Peyer's patch (tissue), 4 donors: ENCODE measurements around the gene STK36.

Experiments
- POLR2A ChIP-seq, 2 donors: fragments of 450-650 bp; IDR thresholded peaks; one replicate each; pipeline ENCODE4 v1.5.1; 2017; ENCODE audit warnings: antibody characterized with exemption in 2 of 2, mild to moderate bottlenecking in 2 of 2, moderate library complexity in 2 of 2
- TF ChIP-seq, protein P1 (sequence below), 6 experiments: fragments of 450-650 bp in 4 of 6; fragments of 200-600 bp in 2 of 6; sonication (generic) in 1 of 6; IDR thresholded peaks; one replicate each; pipeline ENCODE4 v1.5.1; 2017 to 2019; ENCODE audit warnings: antibody characterized with exemption in 6 of 6, mild to moderate bottlenecking in 3 of 6, moderate library complexity in 1 of 6

DNA sequence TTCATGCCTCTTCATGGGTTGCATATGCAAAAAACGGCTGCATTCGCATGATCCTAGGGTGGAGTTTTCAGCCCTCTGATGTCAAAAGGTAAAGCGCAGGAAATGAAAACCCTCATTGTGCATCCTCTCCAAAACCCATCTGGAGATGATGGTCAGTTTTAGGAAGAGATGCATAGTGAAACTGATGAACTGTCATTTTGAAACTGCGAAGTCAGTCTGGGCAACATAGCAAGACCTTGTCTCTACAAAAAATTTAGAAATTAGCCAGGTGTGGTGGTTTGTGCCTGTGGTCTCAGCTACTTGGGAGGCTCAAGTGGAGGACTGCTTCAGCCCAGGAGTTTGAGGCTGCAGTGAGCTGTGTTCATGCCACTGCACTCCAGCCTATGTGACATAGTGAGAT lies 36.2 kb downstream of the STK36 start:
- TF ChIP-seq, protein P1, sequence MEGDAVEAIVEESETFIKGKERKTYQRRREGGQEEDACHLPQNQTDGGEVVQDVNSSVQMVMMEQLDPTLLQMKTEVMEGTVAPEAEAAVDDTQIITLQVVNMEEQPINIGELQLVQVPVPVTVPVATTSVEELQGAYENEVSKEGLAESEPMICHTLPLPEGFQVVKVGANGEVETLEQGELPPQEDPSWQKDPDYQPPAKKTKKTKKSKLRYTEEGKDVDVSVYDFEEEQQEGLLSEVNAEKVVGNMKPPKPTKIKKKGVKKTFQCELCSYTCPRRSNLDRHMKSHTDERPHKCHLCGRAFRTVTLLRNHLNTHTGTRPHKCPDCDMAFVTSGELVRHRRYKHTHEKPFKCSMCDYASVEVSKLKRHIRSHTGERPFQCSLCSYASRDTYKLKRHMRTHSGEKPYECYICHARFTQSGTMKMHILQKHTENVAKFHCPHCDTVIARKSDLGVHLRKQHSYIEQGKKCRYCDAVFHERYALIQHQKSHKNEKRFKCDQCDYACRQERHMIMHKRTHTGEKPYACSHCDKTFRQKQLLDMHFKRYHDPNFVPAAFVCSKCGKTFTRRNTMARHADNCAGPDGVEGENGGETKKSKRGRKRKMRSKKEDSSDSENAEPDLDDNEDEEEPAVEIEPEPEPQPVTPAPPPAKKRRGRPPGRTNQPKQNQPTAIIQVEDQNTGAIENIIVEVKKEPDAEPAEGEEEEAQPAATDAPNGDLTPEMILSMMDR (IDR thresholded peaks at IDR 0.05), result no peak
- TF ChIP-seq POLR2A (IDR thresholded peaks at IDR 0.05), result no peak
